Uterus (tissue), 4 donors: ENCODE results near the gene C1QTNF1. TPM values are rescaled to one million over a fixed set of nuclear protein-coding genes. Genes with fewer than 3 reads are reported as not detected.

Experiments
- DNase-seq, 2 donors: peaks; one replicate each; pipeline ENCODE4 v3.0.0-alpha.2; 2019 to 2020
- H3K27ac ChIP-seq, 2 donors: fragments of 200-600 bp; sonication (generic); 1 replicate in 1 of 2; 2 replicates in 1 of 2; pipeline ENCODE4 v1.5.1; 2016 to 2018
- H3K27me3 ChIP-seq, 2 donors: fragments of 200-600 bp; sonication (generic); one replicate each; pipeline ENCODE4 v1.5.1; 2018 to 2019; ENCODE audit warnings: control low read depth in 1 of 2
- H3K36me3 ChIP-seq, 2 donors: fragments of 200-600 bp; sonication (generic); one replicate each; pipeline ENCODE4 v1.5.1; 2019; ENCODE audit warnings: control low read depth in 1 of 2
- H3K4me1 ChIP-seq, 2 donors: fragments of 200-600 bp; sonication (generic); one replicate each; pipeline ENCODE4 v1.5.1; 2018 to 2019; ENCODE audit warnings: control low read depth in 1 of 2
- H3K4me3 ChIP-seq, 2 donors: fragments of 200-600 bp; sonication (generic); 1 replicate in 1 of 2; 2 replicates in 1 of 2; pipeline ENCODE4 v1.5.1; 2018 to 2019; ENCODE audit warnings: mild to moderate bottlenecking in 1 of 2
- H3K9me3 ChIP-seq, 2 donors: fragments of 200-600 bp; sonication (generic); one replicate each; pipeline ENCODE4 v1.5.1; 2019; ENCODE audit warnings: control low read depth in 1 of 2
- CTCF ChIP-seq, 4 experiments: fragments of 200-600 bp in 2 of 4; fragments of 450-650 bp in 2 of 4; sonication (generic) in 2 of 4; IDR thresholded peaks; one replicate each; pipeline ENCODE4 v1.5.1; 2016 to 2019; ENCODE audit warnings: antibody characterized with exemption in 4 of 4, mild to moderate bottlenecking in 2 of 4, moderate library complexity in 1 of 4
- POLR2A ChIP-seq, 2 donors: fragments of 450-650 bp; IDR thresholded peaks; one replicate each; pipeline ENCODE4 v1.6.1; 2016; ENCODE audit warnings: antibody characterized with exemption in 2 of 2, mild to moderate bottlenecking in 1 of 2, moderate library complexity in 1 of 2
- intact Hi-C: fragments of 100-400 bp; cut with DNase I; formaldehyde crosslinking; loops from one replicate; pipeline ENCODE4 v1.15.1; 2023; ENCODE audit warnings: low total_unique reads
- total RNA-seq, 4 donors: library from RNA; depleted of rRNA in 3 of 4; stranded (reverse); fragments of >200 nt in 3 of 4; gene quantifications; one replicate each; pipeline versions ENCODE4 v1.1.0 to v1.2.4, GENCODE V29; 2014 to 2023
- donor health status: DM: yes; HTN: yes; CAD: no.

C1QTNF1 gene
- total RNA-seq, 4 donors from 2014 or later, result 2.9 to 80.8 (median 39.6) TPM

- no peaks in the 10 kb centered on the region for H3K27me3 ChIP-seq
- H3K36me3 ChIP-seq, result no peaks in the 10 kb centered on the region
- intact Hi-C loops, result no loop called here
- peak in 1 of 2 donors; percentile 21 for DNase-seq
- no peak overlapping the region for H3K4me3 ChIP-seq
- no peaks in the 10 kb centered on the region for H3K4me1 ChIP-seq
- no peak for TF ChIP-seq CTCF (IDR thresholded peaks at IDR 0.05)
- no peak for TF ChIP-seq POLR2A (IDR thresholded peaks at IDR 0.05)
- H3K9me3 ChIP-seq, result no peaks in the 10 kb centered on the region
- no peak overlapping the region for H3K27ac ChIP-seq
Observed at GRCh38 chr17:79038545-79039135, 14.7 kb downstream of the C1QTNF1 start.

GRCh38 chr17:79039171-79039570 lies 15.2 kb downstream of the C1QTNF1 start:
- Histone ChIP-seq H3K27ac (no peak overlapping the region), H3K36me3 (no peaks in the 10 kb centered on the region), H3K9me3 (no peaks in the 10 kb centered on the region), H3K27me3 (no peaks in the 10 kb centered on the region), H3K4me3 (no peak overlapping the region), H3K4me1 (no peaks in the 10 kb centered on the region)
- DNase-seq, result no peak
- intact Hi-C loops, result no loop called here
- no peak for TF ChIP-seq CTCF (IDR thresholded peaks at IDR 0.05)
- TF ChIP-seq POLR2A (IDR thresholded peaks at IDR 0.05), result no peak

- no peak for TF ChIP-seq CTCF (IDR thresholded peaks at IDR 0.05)
- no peak for TF ChIP-seq POLR2A (IDR thresholded peaks at IDR 0.05)
- no peaks in the 10 kb centered on the region for H3K4me1 ChIP-seq
- H3K27me3 ChIP-seq, result no peaks in the 10 kb centered on the region
- DNase-seq, result no peak
- H3K36me3 ChIP-seq, result no peaks in the 10 kb centered on the region
- H3K4me3 ChIP-seq, result no peak overlapping the region
- no peak overlapping the region for H3K27ac ChIP-seq
- intact Hi-C loops, result no loop called here
- no peaks in the 10 kb centered on the region for H3K9me3 ChIP-seq
Observed at GRCh38 chr17:79039886-79040285, 15.9 kb downstream of the C1QTNF1 start.

GRCh38 chr17:79041041-79041570 lies 17.1 kb downstream of the C1QTNF1 start:
- Histone ChIP-seq H3K4me1 (no peaks in the 10 kb centered on the region), H3K9me3 (no peaks in the 10 kb centered on the region), H3K36me3 (no peaks in the 10 kb centered on the region), H3K27ac (no peak overlapping the region), H3K27me3 (no peaks in the 10 kb centered on the region), H3K4me3 (no peak overlapping the region)
- intact Hi-C loops, result no loop called here
- no peak for DNase-seq
- no peak for TF ChIP-seq POLR2A (IDR thresholded peaks at IDR 0.05)
- no peak for TF ChIP-seq CTCF (IDR thresholded peaks at IDR 0.05)

GRCh38 chr17:79041723-79042420 lies 17.9 kb downstream of the C1QTNF1 start:
- no peaks in the 10 kb centered on the region for H3K36me3 ChIP-seq
- intact Hi-C loops, result no loop called here
- H3K4me3 ChIP-seq, result no peak overlapping the region
- H3K27me3 ChIP-seq, result no peaks in the 10 kb centered on the region
- TF ChIP-seq POLR2A (IDR thresholded peaks at IDR 0.05) (no peak), CTCF (IDR thresholded peaks at IDR 0.05) (no peak)
- no peaks in the 10 kb centered on the region for H3K9me3 ChIP-seq
- H3K27ac ChIP-seq, result no peak overlapping the region
- no peak for DNase-seq
- no peaks in the 10 kb centered on the region for H3K4me1 ChIP-seq
